ENCODE data around the gene GCK.

GCK gene

GRCh38 chr7:44098092-44099068 lies 90.9 kb downstream of the GCK start:
- in situ Hi-C loops (cut with MboI; ENCODE audit: low pct_unique_long_range_greater_than_20kb, low sequenced_read_pairs, unreplicated experiment), result no loop called here
- DNase-seq (ENCODE audit: low spot score), result no peak
- no peak for TF ChIP-seq CTCF (IDR thresholded peaks at IDR 0.05; ENCODE audit: extremely low read depth, insufficient read depth, missing control alignments)

- no peak for TF ChIP-seq CTCF (IDR thresholded peaks at IDR 0.05; ENCODE audit: extremely low read depth, insufficient read depth, missing control alignments)
- in situ Hi-C loops (cut with MboI; ENCODE audit: low pct_unique_long_range_greater_than_20kb, low sequenced_read_pairs, unreplicated experiment), result no loop called here
- no peak for DNase-seq (ENCODE audit: low spot score)
Observed at GRCh38 chr7:44097064-44097932, 91.9 kb downstream of the GCK start.

- DNase-seq (ENCODE audit: low spot score), result no peak
- in situ Hi-C loops (cut with MboI; ENCODE audit: low pct_unique_long_range_greater_than_20kb, low sequenced_read_pairs, unreplicated experiment), result no loop called here
- no peak for TF ChIP-seq CTCF (IDR thresholded peaks at IDR 0.05; ENCODE audit: extremely low read depth, insufficient read depth, missing control alignments)
Observed at GRCh38 chr7:44096326-44096881, 92.8 kb downstream of the GCK start.

GRCh38 chr7:44095781-44096180 lies 93.5 kb downstream of the GCK start:
- no peak for TF ChIP-seq CTCF (IDR thresholded peaks at IDR 0.05; ENCODE audit: extremely low read depth, insufficient read depth, missing control alignments)
- no peak for DNase-seq (ENCODE audit: low spot score)
- in situ Hi-C loops (cut with MboI; ENCODE audit: low pct_unique_long_range_greater_than_20kb, low sequenced_read_pairs, unreplicated experiment), result no loop called here

- TF ChIP-seq CTCF (IDR thresholded peaks at IDR 0.05; ENCODE audit: extremely low read depth, insufficient read depth, missing control alignments), result no peak
- DNase-seq (ENCODE audit: low spot score), result no peak
- in situ Hi-C loops (cut with MboI; ENCODE audit: low pct_unique_long_range_greater_than_20kb, low sequenced_read_pairs, unreplicated experiment), result no loop called here
Observed at GRCh38 chr7:44094883-44095592, 94.2 kb downstream of the GCK start.

GRCh38 chr7:44094365-44094764 lies 94.9 kb downstream of the GCK start:
- TF ChIP-seq CTCF (IDR thresholded peaks at IDR 0.05; ENCODE audit: extremely low read depth, insufficient read depth, missing control alignments), result no peak
- DNase-seq (ENCODE audit: low spot score), result no peak
- in situ Hi-C loops (cut with MboI; ENCODE audit: low pct_unique_long_range_greater_than_20kb, low sequenced_read_pairs, unreplicated experiment), result no loop called here
